GM12878 (cell line): ENCODE measurements around the gene UNC119. TPM values are rescaled to one million over a fixed set of nuclear protein-coding genes. Genes with fewer than 3 reads are reported as not detected.

Source experiments
- BACH1 ChIP-seq: fragments of 450-650 bp; IDR thresholded peaks from 2 replicates; pipeline ENCODE4 v1.6.1; 2017; ENCODE audit warnings: mild to moderate bottlenecking, borderline replicate concordance
- BHLHE40 ChIP-seq, 2 experiments: fragments of 450-650 bp in 1 of 2; IDR thresholded peaks; 2 replicates each; pipeline ENCODE4 v1.6.1; 2011 to 2017; ENCODE audit warnings: low read depth in 2 of 2, borderline replicate concordance in 1 of 2, improper control_type of control experiment in 1 of 2, low read length in 1 of 2, mild to moderate bottlenecking in 1 of 2
- BRCA1 ChIP-seq: IDR thresholded peaks from 2 replicates; pipeline ENCODE4 v1.6.1; 2011; ENCODE audit warnings: low read depth, low read length, improper control_type of control experiment
- CHD1 ChIP-seq: IDR thresholded peaks from 2 replicates; pipeline ENCODE4 v1.6.1; 2012; ENCODE audit warnings: low read depth, low read length, improper control_type of control experiment
- CHD2 ChIP-seq: IDR thresholded peaks from 2 replicates; pipeline ENCODE4 v1.6.1; 2011; ENCODE audit warnings: low read depth, low read length, improper control_type of control experiment, borderline replicate concordance
- DPF2 ChIP-seq: fragments of 450-650 bp; IDR thresholded peaks from 2 replicates; pipeline ENCODE4 v1.6.1; 2017; ENCODE audit warnings: mild to moderate bottlenecking
- FOS ChIP-seq: IDR thresholded peaks from 3 replicates; pipeline ENCODE4 v1.6.1; 2011; ENCODE audit warnings: borderline replicate concordance; ENCODE audit not compliant: insufficient read length; ENCODE audit errors: extremely low read depth
- HDGF ChIP-seq: fragments of 450-650 bp; IDR thresholded peaks from 2 replicates; pipeline ENCODE4 v1.6.1; 2016; ENCODE audit warnings: antibody characterized with exemption
- MEF2B ChIP-seq: fragments of 450-650 bp; IDR thresholded peaks from 2 replicates; pipeline ENCODE4 v1.6.1; 2018; ENCODE audit warnings: mild to moderate bottlenecking, moderate library complexity; ENCODE audit not compliant: partially characterized antibody, poor library complexity, severe bottlenecking
- MLLT1 ChIP-seq: fragments of 450-650 bp; IDR thresholded peaks from 2 replicates; pipeline ENCODE4 v1.6.1; 2016; ENCODE audit warnings: mild to moderate bottlenecking
- MTA2 ChIP-seq: fragments of 450-650 bp; IDR thresholded peaks from 2 replicates; pipeline ENCODE4 v1.6.1; 2016; ENCODE audit warnings: low read depth, mild to moderate bottlenecking, moderate library complexity
- NBN ChIP-seq: fragments of 450-650 bp; IDR thresholded peaks from 2 replicates; pipeline ENCODE4 v1.6.1; 2016
- NR2C1 ChIP-seq: fragments of 450-650 bp; IDR thresholded peaks from 2 replicates; pipeline ENCODE4 v1.6.1; 2017; ENCODE audit warnings: antibody characterized with exemption, mild to moderate bottlenecking, moderate library complexity
- PKNOX1 ChIP-seq: fragments of 450-650 bp; IDR thresholded peaks from 2 replicates; pipeline ENCODE4 v1.6.1; 2016; ENCODE audit warnings: mild to moderate bottlenecking
- POU2F2 ChIP-seq: IDR thresholded peaks from 3 replicates; pipeline ENCODE4 v1.6.1; 2011; ENCODE audit warnings: low read depth, mild to moderate bottlenecking, low read length, borderline replicate concordance
- RB1 ChIP-seq: fragments of 450-650 bp; formaldehyde crosslinking; IDR thresholded peaks from 2 replicates; pipeline ENCODE4 v1.6.1; 2017; ENCODE audit warnings: mild to moderate bottlenecking, borderline replicate concordance
- RCOR1 ChIP-seq: conservative IDR thresholded peaks from 2 replicates; pipeline ENCODE4 v1.6.1; 2012; ENCODE audit warnings: low read depth, low read length, improper control_type of control experiment
- RELB ChIP-seq: fragments of 450-650 bp; IDR thresholded peaks from 2 replicates; pipeline ENCODE4 v1.6.1; 2017; ENCODE audit warnings: low read depth, mild to moderate bottlenecking, moderate library complexity
- SIX5 ChIP-seq: IDR thresholded peaks from 2 replicates; pipeline ENCODE4 v1.6.1; 2011; ENCODE audit warnings: mild to moderate bottlenecking, low read depth, low read length, moderate library complexity; ENCODE audit not compliant: severe bottlenecking
- SMARCA5 ChIP-seq: fragments of 450-650 bp; IDR thresholded peaks from 2 replicates; pipeline ENCODE4 v1.6.1; 2017; ENCODE audit warnings: mild to moderate bottlenecking
- SMC3 ChIP-seq: IDR thresholded peaks from 2 replicates; pipeline ENCODE4 v1.6.1; 2011; ENCODE audit warnings: low read length, improper control_type of control experiment, borderline replicate concordance
- USF2 ChIP-seq: IDR thresholded peaks from 2 replicates; pipeline ENCODE4 v1.6.1; 2011; ENCODE audit warnings: low read depth, low read length, improper control_type of control experiment, borderline replicate concordance
- ZBTB33 ChIP-seq: fragments of 450-650 bp; IDR thresholded peaks from 2 replicates; pipeline ENCODE4 v1.6.1; 2017; ENCODE audit warnings: mild to moderate bottlenecking
- polyA plus RNA-seq, 11 experiments: library from polyadenylated mRNA; depleted of rRNA in 4 of 11; unstranded in 6 of 11; stranded (reverse) in 5 of 11; fragments of >200 nt; fragmentation: Nextera tagmentation in 4 of 11; fragmentation: Illumina TruSeq in 1 of 11; extraction: Ambion mirVana in 4 of 11; extraction: Trizol in 1 of 11; gene quantifications; 1 replicate in 1 of 11; 2 replicates in 10 of 11; pipeline versions ENCODE4 v1.2.1 to v1.2.3, GENCODE V29; 2011 to 2016; ENCODE audit warnings: inconsistent platforms in 2 of 11, missing spikeins in 2 of 11, low read depth in 1 of 11
- total RNA-seq, 4 experiments: library from RNA; depleted of rRNA in 3 of 4; stranded (reverse); fragments of >200 nt in 3 of 4; fragmentation: Illumina TruSeq in 1 of 4; extraction: Trizol in 1 of 4; gene quantifications; 2 replicates each; pipeline versions ENCODE4 v1.2.1 to v1.2.3, GENCODE V29; 2013 to 2021

Gene UNC119
- total and polyA plus RNA-seq, 10 of the 15 experiments (the other 5 are each of a cell fraction or from before 2014, with no cell fraction given) = 2.7 to 436 (median 57.8) TPM

- 0 out of 2 replicates have a peak, but pooled peaks have one; percentile 61 for TF ChIP-seq RCOR1
- TF ChIP-seq BACH1 = no peak
- no peak for TF ChIP-seq USF2
- peak; percentile 58; the same call in 1 of the 2 replicates for TF ChIP-seq PKNOX1
- TF ChIP-seq DPF2 = peak; percentile 63
- peak; percentile 53; the same call in 1 of the 2 replicates for TF ChIP-seq NR2C1
- TF ChIP-seq RELB = 0 out of 2 replicates have a peak, but pooled peaks have one; percentile 26
- no peak for TF ChIP-seq CHD1
- peak; percentile 84; the same call in 1 of the 2 replicates for TF ChIP-seq SMARCA5
- TF ChIP-seq ZBTB33 = peak; percentile 80; the same call in 1 of the 2 replicates
- TF ChIP-seq POU2F2 = 0 out of 3 replicates have a peak, but pooled peaks have one; percentile 9
- TF ChIP-seq SMC3 = peak; percentile 76; the same call in 1 of the 2 replicates
- no peak for TF ChIP-seq BRCA1
- 0 out of 2 replicates have a peak, but pooled peaks have one; percentile 16 for TF ChIP-seq CHD2
- TF ChIP-seq FOS = no peak
- TF ChIP-seq HDGF = peak; percentile 31; the same call in 1 of the 2 replicates
- peak; percentile 65; the same call in 1 of the 2 replicates for TF ChIP-seq NBN
- TF ChIP-seq MTA2 = peak; percentile 32; the same call in 1 of the 2 replicates
- TF ChIP-seq BHLHE40 (IDR thresholded peaks at IDR 0.05; ENCODE audit: borderline replicate concordance in 1 of 2, low read depth in 2 of 2, low read length in 1 of 2) = peak in 1 of 2 experiments; percentile 77; a peak in 2 of 4 replicates
- TF ChIP-seq MLLT1 = 0 out of 2 replicates have a peak, but pooled peaks have one; percentile 37
- TF ChIP-seq RB1 = 0 out of 2 replicates have a peak, but pooled peaks have one; percentile 60
- TF ChIP-seq SIX5 = no peak
- peak; percentile 27 for TF ChIP-seq MEF2B
Measured at GRCh38 chr17:28547623-28548416, 4.6 kb downstream of the UNC119 start (continued).
